OCI-LY3 (cell line): ENCODE measurements around the gene PDIA5.

Experiments used
- H2AFZ ChIP-seq: fragments of 200-600, 300-600 bp; shearing (Covaris generic); 2 replicates; pipeline ENCODE4 v1.6.0; 2014; ENCODE audit warnings: antibody characterized with exemption, low read depth, low read length
- H3K27ac ChIP-seq: fragments of 200-600, 300-600 bp; sonication (generic); 2 replicates; pipeline ENCODE4 v1.5.1; 2014; ENCODE audit warnings: mild to moderate bottlenecking, low read length, moderate library complexity, mixed read lengths
- H3K27me3 ChIP-seq: fragments of 200-600, 300-600 bp; sonication (generic); 2 replicates; pipeline ENCODE4 v1.6.1; 2014; ENCODE audit warnings: low read depth, low read length, mixed read lengths
- H3K36me3 ChIP-seq: fragments of 200-600, 300-600 bp; sonication (generic); replicated peaks from 2 replicates; pipeline ENCODE3; 2014; ENCODE audit warnings: low read depth, low read length, mixed read lengths
- H3K4me1 ChIP-seq: fragments of 300-600, 200-600 bp; sonication (generic); 2 replicates; pipeline ENCODE4 v1.6.1; 2014; ENCODE audit warnings: low read length, mixed read lengths
- H3K4me2 ChIP-seq: fragments of 200-600, 300-600 bp; sonication (generic); 2 replicates; pipeline ENCODE4 v1.6.1; 2014; ENCODE audit warnings: low read length, mixed read lengths
- H3K4me3 ChIP-seq: fragments of 300-600, 200-600 bp; sonication (generic); 2 replicates; pipeline ENCODE4 v1.5.1; 2014; ENCODE audit warnings: antibody characterized with exemption, mild to moderate bottlenecking, low read length, moderate library complexity
- H3K79me2 ChIP-seq: fragments of 300-600, 200-600 bp; shearing (Covaris generic); 2 replicates; pipeline ENCODE4 v1.6.1; 2014; ENCODE audit warnings: mild to moderate bottlenecking, low read length, mixed read lengths
- H3K9ac ChIP-seq: fragments of 300-600, 200-600 bp; shearing (Covaris generic); 2 replicates; pipeline ENCODE4 v1.6.0; 2014; ENCODE audit warnings: mild to moderate bottlenecking, low read length, moderate library complexity
- H3K9me3 ChIP-seq: fragments of 200-600, 300-600 bp; shearing (Covaris generic); 2 replicates; pipeline ENCODE4 v1.6.1; 2014; ENCODE audit warnings: low read length, mixed read lengths; ENCODE audit not compliant: insufficient read depth
- H4K20me1 ChIP-seq: fragments of 200-600, 300-600 bp; sonication (generic); 2 replicates; pipeline ENCODE4 v1.6.1; 2016; ENCODE audit warnings: low read length, mixed read lengths; ENCODE audit not compliant: insufficient read depth
- EZH2phosphoT487 ChIP-seq: fragments of 200-600 bp; shearing (Covaris generic); IDR thresholded peaks from 2 replicates; pipeline ENCODE4 v1.6.1; 2018; ENCODE audit warnings: antibody characterized with exemption, mixed run types, low read depth
- TF ChIP-seq, protein P1 (sequence below): fragments of 200-600, 300-600 bp; sonication (generic); IDR thresholded peaks from 2 replicates; pipeline ENCODE4 v1.5.1; 2014; ENCODE audit warnings: antibody characterized with exemption, low read length, low read depth

The PDIA5 gene

DNA sequence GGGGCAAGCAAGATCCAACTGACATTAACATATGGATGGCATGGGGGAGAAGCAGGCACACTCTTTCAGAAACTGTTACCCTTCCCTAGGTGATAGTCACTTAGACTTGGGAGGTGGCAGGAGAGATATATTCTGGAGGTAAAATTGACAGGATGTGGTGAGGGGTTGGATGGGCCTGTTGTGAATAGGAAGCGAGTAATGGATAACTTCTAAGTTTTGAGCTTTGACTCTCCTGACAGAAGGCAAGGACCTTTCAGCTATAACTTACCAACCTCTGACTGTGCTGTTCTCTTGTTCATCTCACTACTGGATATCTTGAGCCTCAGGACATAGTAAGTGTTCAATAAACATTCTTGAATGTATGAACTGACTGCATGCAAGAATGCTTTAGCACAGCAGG, 1.9 kb upstream of the PDIA5 start:
- H3K9me3 ChIP-seq = no peaks in the 10 kb centered on the region
- H3K36me3 ChIP-seq = no peaks in the 10 kb centered on the region
- H2AFZ ChIP-seq = no peak overlapping the region
- TF ChIP-seq EZH2phosphoT487 = no peak
- TF ChIP-seq, protein P1, sequence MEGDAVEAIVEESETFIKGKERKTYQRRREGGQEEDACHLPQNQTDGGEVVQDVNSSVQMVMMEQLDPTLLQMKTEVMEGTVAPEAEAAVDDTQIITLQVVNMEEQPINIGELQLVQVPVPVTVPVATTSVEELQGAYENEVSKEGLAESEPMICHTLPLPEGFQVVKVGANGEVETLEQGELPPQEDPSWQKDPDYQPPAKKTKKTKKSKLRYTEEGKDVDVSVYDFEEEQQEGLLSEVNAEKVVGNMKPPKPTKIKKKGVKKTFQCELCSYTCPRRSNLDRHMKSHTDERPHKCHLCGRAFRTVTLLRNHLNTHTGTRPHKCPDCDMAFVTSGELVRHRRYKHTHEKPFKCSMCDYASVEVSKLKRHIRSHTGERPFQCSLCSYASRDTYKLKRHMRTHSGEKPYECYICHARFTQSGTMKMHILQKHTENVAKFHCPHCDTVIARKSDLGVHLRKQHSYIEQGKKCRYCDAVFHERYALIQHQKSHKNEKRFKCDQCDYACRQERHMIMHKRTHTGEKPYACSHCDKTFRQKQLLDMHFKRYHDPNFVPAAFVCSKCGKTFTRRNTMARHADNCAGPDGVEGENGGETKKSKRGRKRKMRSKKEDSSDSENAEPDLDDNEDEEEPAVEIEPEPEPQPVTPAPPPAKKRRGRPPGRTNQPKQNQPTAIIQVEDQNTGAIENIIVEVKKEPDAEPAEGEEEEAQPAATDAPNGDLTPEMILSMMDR = no peak
- 0 out of 2 replicates have a peak, but pooled peaks cover 6% of the 10 kb centered on the region for H3K27me3 ChIP-seq
- H3K4me1 ChIP-seq = peaks cover 14% of the 10 kb centered on the region
- H3K4me3 ChIP-seq = no peak overlapping the region
- peaks cover 30% of the 10 kb centered on the region for H3K79me2 ChIP-seq
- H4K20me1 ChIP-seq = peaks cover 17% of the 10 kb centered on the region
- no peak overlapping the region for H3K27ac ChIP-seq
- no peak overlapping the region for H3K4me2 ChIP-seq
- H3K9ac ChIP-seq = no peak overlapping the region

GRCh38 chr3:123066599-123066895, 278 bp upstream of the PDIA5 start:
- TF ChIP-seq, protein P1 = no peak
- no peak for TF ChIP-seq EZH2phosphoT487
- Histone ChIP-seq H3K27ac (no peak overlapping the region), H3K4me2 (peak overlapping the region; percentile 98), H3K36me3 (no peaks in the 10 kb centered on the region), H4K20me1 (peaks cover 28% of the 10 kb centered on the region), H3K4me3 (peak overlapping the region; percentile 94), H3K27me3 (0 out of 2 replicates have a peak, but pooled peaks cover 6% of the 10 kb centered on the region), H3K4me1 (peaks cover 14% of the 10 kb centered on the region), H2AFZ (peak overlapping the region; percentile 75), H3K79me2 (peaks cover 45% of the 10 kb centered on the region), H3K9me3 (no peaks in the 10 kb centered on the region), H3K9ac (peak overlapping the region; percentile 89; the same call in 1 of the 2 replicates)

GRCh38 chr3:123067689-123068600, 1.1 kb downstream of the PDIA5 start:
- peak overlapping the region; percentile 98 for H3K4me2 ChIP-seq
- H3K4me1 ChIP-seq = peaks cover 14% of the 10 kb centered on the region
- 0 out of 2 replicates have a peak, but pooled peaks cover 6% of the 10 kb centered on the region for H3K27me3 ChIP-seq
- H3K9me3 ChIP-seq = no peaks in the 10 kb centered on the region
- peaks cover 40% of the 10 kb centered on the region for H4K20me1 ChIP-seq
- peak overlapping the region; percentile 39; the same call in 1 of the 2 replicates for H2AFZ ChIP-seq
- no peaks in the 10 kb centered on the region for H3K36me3 ChIP-seq
- H3K79me2 ChIP-seq = peaks cover 59% of the 10 kb centered on the region
- no peak for TF ChIP-seq EZH2phosphoT487
- TF ChIP-seq, protein P1 = no peak
- peak overlapping the region; percentile 94 for H3K4me3 ChIP-seq
- H3K9ac ChIP-seq = peak overlapping the region; percentile 89
- peak overlapping the region; percentile 14; the same call in 1 of the 2 replicates for H3K27ac ChIP-seq

GRCh38 chr3:123068601-123069381, 2.0 kb downstream of the PDIA5 start:
- peak overlapping the region; percentile 98 for H3K4me2 ChIP-seq
- peaks cover 14% of the 10 kb centered on the region for H3K4me1 ChIP-seq
- H3K27me3 ChIP-seq = 0 out of 2 replicates have a peak, but pooled peaks cover 4% of the 10 kb centered on the region
- no peak overlapping the region for H2AFZ ChIP-seq
- TF ChIP-seq EZH2phosphoT487 = no peak
- TF ChIP-seq, protein P1 = no peak
- peaks cover 49% of the 10 kb centered on the region for H4K20me1 ChIP-seq
- peak overlapping the region; percentile 94 for H3K4me3 ChIP-seq
- peaks cover 67% of the 10 kb centered on the region for H3K79me2 ChIP-seq
- H3K36me3 ChIP-seq = no peaks in the 10 kb centered on the region
- no peaks in the 10 kb centered on the region for H3K9me3 ChIP-seq
- H3K9ac ChIP-seq = peak overlapping the region; percentile 89
- H3K27ac ChIP-seq = no peak overlapping the region
